Transverse colon (tissue), 4 donors: ENCODE data around the gene MYH15. TPM values are rescaled to one million over a fixed set of nuclear protein-coding genes. Genes with fewer than 3 reads are reported as not detected.

Experiments used
- DNase-seq: peaks from one replicate; pipeline ENCODE4 v3.0.0-alpha.2; 2019
- H3K27ac ChIP-seq, 4 donors: fragments of 200-600 bp; sonication (generic); 2 replicates each; pipeline ENCODE4 v1.5.1; 2016 to 2018; ENCODE audit warnings: inconsistent platforms in 4 of 4
- H3K27me3 ChIP-seq: fragments of 200-600 bp; sonication (generic); 2 replicates; pipeline ENCODE4 v1.5.1; 2017; ENCODE audit warnings: inconsistent platforms
- H3K36me3 ChIP-seq, 4 donors: fragments of 200-600 bp; sonication (generic); 2 replicates each; pipeline ENCODE4 v1.5.1; 2017 to 2019; ENCODE audit warnings: inconsistent platforms in 4 of 4
- H3K4me1 ChIP-seq, 4 donors: fragments of 200-600 bp; sonication (generic); 2 replicates each; pipeline ENCODE4 v1.5.1; 2017 to 2020; ENCODE audit warnings: inconsistent platforms in 4 of 4
- H3K4me3 ChIP-seq, 4 donors: fragments of 200-600 bp; sonication (generic); 1 replicate in 1 of 4; 2 replicates in 3 of 4; pipeline versions ENCODE4 v1.5.1 to v1.6.1; 2017 to 2019; ENCODE audit warnings: inconsistent platforms in 4 of 4
- H3K9me3 ChIP-seq, 2 donors: fragments of 200-600 bp; sonication (generic); 2 replicates each; pipeline ENCODE4 v1.5.1; 2017 to 2019; ENCODE audit warnings: inconsistent platforms in 2 of 2
- EP300 ChIP-seq: sonication (generic); formaldehyde crosslinking; IDR thresholded peaks from one replicate; pipeline ENCODE4 v1.6.1; 2017; ENCODE audit warnings: antibody characterized with exemption, low read depth
- POLR2A ChIP-seq: fragments of 450-650 bp; IDR thresholded peaks from one replicate; pipeline ENCODE4 v1.6.1; 2016; ENCODE audit warnings: antibody characterized with exemption, mild to moderate bottlenecking, moderate library complexity
- POLR2AphosphoS5 ChIP-seq, 3 donors: sonication (generic); formaldehyde crosslinking; IDR thresholded peaks; one replicate each; pipeline ENCODE4 v1.6.1; 2016; ENCODE audit warnings: antibody characterized with exemption in 3 of 3
- WGBS, 2 donors: methylation state at CpG; one replicate each; pipeline ENCODE4 v1.1.5; 2018; ENCODE audit warnings: low coverage in 1 of 2; 5-methylcytosine and 5-hydroxymethylcytosine counted together
- in situ Hi-C, 4 donors: fragments of 200-750 bp; cut with MboI; loops; one replicate each; pipeline versions ENCODE4 v1.15.0 to v1.15.1; 2017; ENCODE audit warnings: low sequenced_read_pairs in 3 of 4, low pct_ligation_motif_present in 1 of 4, low pct_unique_long_range_greater_than_20kb in 1 of 4
- intact Hi-C: fragments of 100-400 bp; cut with DNase I; formaldehyde crosslinking; loops from one replicate; pipeline ENCODE4 v1.15.1; 2023; ENCODE audit warnings: low total_unique reads
- total RNA-seq, 4 donors: library from RNA; depleted of rRNA; stranded (reverse); fragments of >200 nt; gene quantifications; one replicate each; pipeline ENCODE4 v1.1.0, GENCODE V29; 2016
- TF ChIP-seq, protein P1 (sequence below), 5 experiments: fragments of 200-600 bp in 3 of 5; fragments of 450-650 bp in 2 of 5; sonication (generic) in 3 of 5; IDR thresholded peaks; 1 replicate in 2 of 5; 2 replicates in 3 of 5; pipeline ENCODE4 v1.5.1; 2016 to 2017; ENCODE audit warnings: antibody characterized with exemption in 5 of 5, inconsistent platforms in 3 of 5, mild to moderate bottlenecking in 2 of 5, moderate library complexity in 1 of 5

The MYH15 gene
- total RNA-seq, 4 donors from 2014 or later = 0.16 to 0.41 TPM; not detected in 2

DNA sequence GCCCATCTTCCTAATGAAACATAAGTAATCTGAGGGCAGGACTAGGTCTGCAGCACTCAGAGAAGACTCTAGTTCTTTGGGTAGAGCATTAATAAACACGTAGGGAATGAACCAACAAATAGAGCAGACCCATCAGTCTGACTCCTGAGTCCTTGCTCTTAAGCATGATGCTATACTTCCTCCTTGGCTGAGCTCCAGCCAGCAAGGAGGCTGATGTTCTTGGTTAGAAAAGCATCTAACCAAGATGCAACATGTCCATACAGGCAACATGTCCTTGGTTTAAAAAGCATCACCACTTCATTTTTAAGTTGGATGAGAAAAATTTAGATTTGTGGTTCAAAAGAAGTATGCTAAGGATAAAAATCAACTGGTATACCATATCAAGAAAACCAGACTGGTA lies 8.5 kb upstream of the MYH15 start:
- in situ Hi-C loops = no loop called here
- intact Hi-C loops = no loop called here
- no peak overlapping the region for H3K4me3 ChIP-seq
- H3K36me3 ChIP-seq = no peaks in the 10 kb centered on the region
- no peak for TF ChIP-seq EP300
- TF ChIP-seq POLR2A = no peak
- TF ChIP-seq, protein P1, sequence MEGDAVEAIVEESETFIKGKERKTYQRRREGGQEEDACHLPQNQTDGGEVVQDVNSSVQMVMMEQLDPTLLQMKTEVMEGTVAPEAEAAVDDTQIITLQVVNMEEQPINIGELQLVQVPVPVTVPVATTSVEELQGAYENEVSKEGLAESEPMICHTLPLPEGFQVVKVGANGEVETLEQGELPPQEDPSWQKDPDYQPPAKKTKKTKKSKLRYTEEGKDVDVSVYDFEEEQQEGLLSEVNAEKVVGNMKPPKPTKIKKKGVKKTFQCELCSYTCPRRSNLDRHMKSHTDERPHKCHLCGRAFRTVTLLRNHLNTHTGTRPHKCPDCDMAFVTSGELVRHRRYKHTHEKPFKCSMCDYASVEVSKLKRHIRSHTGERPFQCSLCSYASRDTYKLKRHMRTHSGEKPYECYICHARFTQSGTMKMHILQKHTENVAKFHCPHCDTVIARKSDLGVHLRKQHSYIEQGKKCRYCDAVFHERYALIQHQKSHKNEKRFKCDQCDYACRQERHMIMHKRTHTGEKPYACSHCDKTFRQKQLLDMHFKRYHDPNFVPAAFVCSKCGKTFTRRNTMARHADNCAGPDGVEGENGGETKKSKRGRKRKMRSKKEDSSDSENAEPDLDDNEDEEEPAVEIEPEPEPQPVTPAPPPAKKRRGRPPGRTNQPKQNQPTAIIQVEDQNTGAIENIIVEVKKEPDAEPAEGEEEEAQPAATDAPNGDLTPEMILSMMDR (IDR thresholded peaks at IDR 0.05) = no peak
- TF ChIP-seq POLR2AphosphoS5 (IDR thresholded peaks at IDR 0.05) = no peak
- no peak overlapping the region for H3K27ac ChIP-seq
- DNase-seq = no peak
- no peaks in the 10 kb centered on the region for H3K27me3 ChIP-seq
- no peaks in the 10 kb centered on the region for H3K4me1 ChIP-seq
- no peaks in the 10 kb centered on the region for H3K9me3 ChIP-seq
- 50 to 69% methylated on average over 1 of the region's 1 CpG for WGBS, 2 donors

DNA sequence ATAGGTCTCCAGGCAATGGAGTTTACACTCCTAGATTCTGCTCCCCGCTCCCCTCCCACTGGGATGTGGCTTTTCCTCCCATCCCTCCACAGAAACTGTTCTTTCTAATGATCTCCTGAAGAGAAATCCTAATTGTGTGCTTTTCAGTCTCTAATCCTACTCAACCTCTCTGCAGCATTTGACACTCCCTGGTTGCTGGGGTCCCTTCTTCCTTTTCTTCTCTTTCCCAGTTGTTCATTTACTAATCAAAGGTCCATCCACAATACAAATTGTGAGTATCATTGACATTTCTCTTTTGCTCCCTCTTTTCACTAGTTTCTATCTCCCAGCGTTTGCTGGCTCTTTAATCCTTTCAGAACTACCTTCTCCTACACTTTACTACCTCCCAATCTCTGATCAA lies 6.5 kb upstream of the MYH15 start:
- H3K9me3 ChIP-seq = no peaks in the 10 kb centered on the region
- WGBS, 2 donors = 88 to 100% methylated on average over 1 to 2 of the region's 2 CpGs
- no peaks in the 10 kb centered on the region for H3K36me3 ChIP-seq
- no peak for DNase-seq
- H3K4me1 ChIP-seq = no peaks in the 10 kb centered on the region
- no peak overlapping the region for H3K4me3 ChIP-seq
- no peaks in the 10 kb centered on the region for H3K27me3 ChIP-seq
- H3K27ac ChIP-seq = no peak overlapping the region
- TF ChIP-seq, protein P1 (IDR thresholded peaks at IDR 0.05) = no peak
- TF ChIP-seq POLR2A = no peak
- no peak for TF ChIP-seq POLR2AphosphoS5 (IDR thresholded peaks at IDR 0.05)
- TF ChIP-seq EP300 = no peak
- in situ Hi-C loops (no loop called here), intact Hi-C loops (no loop called here)

DNA sequence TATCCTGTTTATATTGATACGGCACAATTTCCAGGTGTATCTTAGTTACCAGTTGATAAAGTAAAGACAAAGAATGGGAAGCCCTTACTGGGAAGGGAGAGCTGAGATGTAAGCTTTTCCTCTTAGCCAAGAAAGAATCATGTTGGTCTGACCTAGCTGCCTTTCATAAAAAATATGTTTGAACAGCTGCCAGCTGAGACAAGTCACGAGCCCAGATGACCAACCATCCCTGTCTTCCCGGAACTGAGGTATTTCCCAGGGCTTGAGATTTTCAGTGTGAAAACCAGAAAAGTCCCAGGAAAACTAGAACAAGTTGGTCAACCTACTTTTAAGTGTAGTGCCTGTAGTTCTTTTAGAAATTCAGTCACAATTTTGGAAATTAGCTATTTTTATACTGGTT lies 3.6 kb upstream of the MYH15 start:
- in situ Hi-C loops = no loop called here
- TF ChIP-seq, protein P1 (IDR thresholded peaks at IDR 0.05) = no peak
- no peak for TF ChIP-seq POLR2A
- TF ChIP-seq POLR2AphosphoS5 (IDR thresholded peaks at IDR 0.05) = no peak
- TF ChIP-seq EP300 = no peak

DNA sequence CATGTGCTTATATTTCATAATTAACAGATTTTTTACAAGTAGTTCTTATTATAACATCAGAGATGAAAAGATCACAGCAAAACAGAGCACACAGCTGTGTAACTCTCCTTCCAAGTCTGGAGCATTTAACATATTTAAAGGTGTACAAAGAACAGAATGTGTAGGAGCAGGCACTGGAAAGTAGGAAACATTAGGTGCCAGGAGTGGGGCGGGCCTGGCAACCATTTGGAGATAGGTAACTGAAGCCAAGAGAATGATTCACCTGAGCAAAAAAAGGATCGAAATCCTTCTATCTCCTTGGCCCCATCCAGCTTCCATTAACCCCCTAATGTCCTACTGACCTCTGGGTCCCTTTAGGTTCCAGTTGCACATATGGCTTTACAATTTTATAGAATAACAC lies 2.3 kb upstream of the MYH15 start:
- DNase-seq = no peak
- Histone ChIP-seq H3K4me3 (no peak overlapping the region), H3K36me3 (no peaks in the 10 kb centered on the region), H3K27ac (no peak overlapping the region), H3K4me1 (no peaks in the 10 kb centered on the region), H3K9me3 (no peaks in the 10 kb centered on the region), H3K27me3 (no peaks in the 10 kb centered on the region)
- intact Hi-C loops (no loop called here), in situ Hi-C loops (no loop called here)
- 68 to 76% methylated on average over 2 of the region's 2 CpGs for WGBS, 2 donors
- TF ChIP-seq POLR2AphosphoS5 (IDR thresholded peaks at IDR 0.05) (no peak), EP300 (no peak), POLR2A (no peak)
- TF ChIP-seq, protein P1 (IDR thresholded peaks at IDR 0.05) = no peak

More for the DNA sequence above, 3.6 kb upstream of the MYH15 start:
- no peak for DNase-seq
- no peaks in the 10 kb centered on the region for H3K4me1 ChIP-seq
- H3K27ac ChIP-seq = no peak overlapping the region
- no peaks in the 10 kb centered on the region for H3K9me3 ChIP-seq
- no peak overlapping the region for H3K4me3 ChIP-seq
- no peaks in the 10 kb centered on the region for H3K36me3 ChIP-seq
- no peaks in the 10 kb centered on the region for H3K27me3 ChIP-seq
- intact Hi-C loops = no loop called here
- WGBS, 2 donors = 63 to 69% methylated on average over 2 to 3 of the region's 3 CpGs
